A673 (cell line): ENCODE results near the gene GPR62. TPM values are rescaled to one million over a fixed set of nuclear protein-coding genes. Genes with fewer than 3 reads are reported as not detected.

ENCODE experiments used
- BruUV-seq: library from RNA; stranded (reverse); fragments of 400-500 nt; replicated peaks from 2 replicates; lab custom pipeline; 2021; lab: Mats Ljungman, UMichigan
- CTCF ChIA-PET: fragments of 300-600 bp; sonication (Branson Sonifier 250); formaldehyde crosslinking; loops from one replicate; lab custom pipeline; 2022; ENCODE audit warnings: antibody characterized with exemption; lab: Charles Lee
- POLR2A ChIA-PET: fragments of 300-600 bp; sonication (Branson Sonifier 250); formaldehyde crosslinking; loops from one replicate; lab custom pipeline; 2022; ENCODE audit warnings: antibody characterized with exemption; ENCODE audit not compliant: low non-redundant PET; lab: Charles Lee
- DNase-seq: peaks from one replicate; pipeline ENCODE4 v3.0.0-alpha.2; 2015; ENCODE audit warnings: low spot score
- H3K27ac ChIP-seq: fragments of 200-600 bp; sonication (generic); 2 replicates; pipeline ENCODE4 v1.5.1; 2016; ENCODE audit warnings: mixed run types, low read depth, mild to moderate bottlenecking, mixed read lengths, antibody characterized with exemption, low read length; ENCODE audit not compliant: poor library complexity, severe bottlenecking
- H3K27me3 ChIP-seq: fragments of 200-600 bp; sonication (generic); replicated peaks from 2 replicates; pipeline ENCODE4 v1.6.1; 2017; ENCODE audit warnings: mixed run types, low read depth, mild to moderate bottlenecking, mixed read lengths, antibody characterized with exemption, low read length; ENCODE audit not compliant: insufficient read depth, poor library complexity
- H3K36me3 ChIP-seq: fragments of 200-600 bp; sonication (generic); 2 replicates; pipeline ENCODE4 v1.6.1; 2016; ENCODE audit warnings: mixed run types, mild to moderate bottlenecking, mixed read lengths, antibody characterized with exemption, low read length; ENCODE audit not compliant: insufficient read depth, poor library complexity, severe bottlenecking
- H3K4me1 ChIP-seq: fragments of 200-600 bp; sonication (generic); 2 replicates; pipeline ENCODE4 v1.6.1; 2017; ENCODE audit warnings: mixed run types, mild to moderate bottlenecking, mixed read lengths, antibody characterized with exemption, low read length; ENCODE audit not compliant: insufficient read depth, poor library complexity, severe bottlenecking
- H3K4me3 ChIP-seq: fragments of 200-600 bp; sonication (generic); 2 replicates; pipeline ENCODE4 v1.5.1; 2016; ENCODE audit warnings: low read depth, mixed run types, mild to moderate bottlenecking, mixed read lengths, low read length; ENCODE audit not compliant: poor library complexity, severe bottlenecking
- H3K9me3 ChIP-seq: fragments of 200-600 bp; sonication (generic); 2 replicates; pipeline ENCODE4 v1.6.1; 2016; ENCODE audit warnings: mixed run types, low read depth, mild to moderate bottlenecking, mixed read lengths, antibody characterized with exemption, low read length; ENCODE audit not compliant: poor library complexity, severe bottlenecking
- EZH2 ChIP-seq: fragments of 200-600 bp; sonication (generic); IDR thresholded peaks from 2 replicates; pipeline ENCODE4 v1.6.1; 2017; ENCODE audit warnings: borderline replicate concordance, low read depth, mild to moderate bottlenecking, mixed read lengths, antibody characterized with exemption, low read length; ENCODE audit not compliant: poor library complexity, severe bottlenecking
- intact Hi-C: fragments of 100-400 bp; cut with micrococcal nuclease; formaldehyde crosslinking; loops from one replicate; pipeline ENCODE4 v1.10.0; 2022; ENCODE audit not compliant: unreplicated experiment
- total RNA-seq: library from RNA; stranded (reverse); gene quantifications from 2 replicates; pipeline ENCODE4 v1.2.3, GENCODE V29; 2021
- TF ChIP-seq, protein P1 (sequence below): fragments of 300-800, 200-600 bp; sonication (generic); conservative IDR thresholded peaks from 2 replicates; pipeline ENCODE4 v1.5.1; 2017; ENCODE audit warnings: low read depth, mild to moderate bottlenecking, antibody characterized with exemption, low read length, moderate library complexity, mixed read lengths

The GPR62 gene
- total RNA-seq, 1 experiment from 2014 or later, result not detected

DNA sequence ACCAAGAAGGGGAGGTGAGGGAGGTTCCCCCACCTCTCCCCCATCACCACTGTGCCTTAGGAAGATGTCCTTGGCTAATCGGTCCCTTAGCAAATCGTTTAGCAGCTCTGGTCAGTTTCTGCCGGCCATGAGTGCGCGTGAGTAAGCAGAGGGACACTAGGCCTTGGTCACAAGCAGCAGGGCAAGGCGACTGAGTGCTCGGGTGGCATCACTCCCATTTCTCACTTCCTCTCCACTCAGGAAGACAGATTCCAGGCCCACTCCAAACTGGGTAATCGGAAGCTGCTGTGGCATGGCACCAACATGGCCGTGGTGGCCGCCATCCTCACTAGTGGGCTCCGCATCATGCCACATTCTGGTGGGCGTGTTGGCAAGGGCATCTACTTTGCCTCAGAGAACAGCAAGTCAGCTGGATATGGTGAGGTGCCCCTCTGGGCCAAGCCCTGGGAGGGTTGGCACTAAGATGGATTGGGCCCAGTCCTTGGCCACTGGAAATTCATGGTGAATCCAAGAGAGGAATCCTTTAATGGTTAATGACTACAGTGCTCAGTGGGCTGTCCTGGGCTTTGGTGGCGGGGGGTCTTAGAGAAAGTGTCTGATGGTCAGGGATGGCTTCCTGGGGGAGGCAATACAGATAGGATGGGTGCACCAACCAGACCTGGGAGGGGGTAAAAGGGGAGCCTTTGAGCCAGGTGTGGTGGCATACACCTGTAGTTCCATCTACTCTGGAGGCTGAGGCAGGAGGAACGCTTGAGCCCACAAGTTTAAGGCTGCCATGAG is 9.1 kb upstream of the GPR62 start:
- no TSS peak for BruUV-seq
- TF ChIP-seq, protein P1, sequence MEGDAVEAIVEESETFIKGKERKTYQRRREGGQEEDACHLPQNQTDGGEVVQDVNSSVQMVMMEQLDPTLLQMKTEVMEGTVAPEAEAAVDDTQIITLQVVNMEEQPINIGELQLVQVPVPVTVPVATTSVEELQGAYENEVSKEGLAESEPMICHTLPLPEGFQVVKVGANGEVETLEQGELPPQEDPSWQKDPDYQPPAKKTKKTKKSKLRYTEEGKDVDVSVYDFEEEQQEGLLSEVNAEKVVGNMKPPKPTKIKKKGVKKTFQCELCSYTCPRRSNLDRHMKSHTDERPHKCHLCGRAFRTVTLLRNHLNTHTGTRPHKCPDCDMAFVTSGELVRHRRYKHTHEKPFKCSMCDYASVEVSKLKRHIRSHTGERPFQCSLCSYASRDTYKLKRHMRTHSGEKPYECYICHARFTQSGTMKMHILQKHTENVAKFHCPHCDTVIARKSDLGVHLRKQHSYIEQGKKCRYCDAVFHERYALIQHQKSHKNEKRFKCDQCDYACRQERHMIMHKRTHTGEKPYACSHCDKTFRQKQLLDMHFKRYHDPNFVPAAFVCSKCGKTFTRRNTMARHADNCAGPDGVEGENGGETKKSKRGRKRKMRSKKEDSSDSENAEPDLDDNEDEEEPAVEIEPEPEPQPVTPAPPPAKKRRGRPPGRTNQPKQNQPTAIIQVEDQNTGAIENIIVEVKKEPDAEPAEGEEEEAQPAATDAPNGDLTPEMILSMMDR, result no peak
- TF ChIP-seq EZH2, result no peak
- Histone ChIP-seq H3K4me1 (peaks cover 6% of the 10 kb centered on the region), H3K27me3 (no peaks in the 10 kb centered on the region), H3K36me3 (no peaks in the 10 kb centered on the region), H3K27ac (no peak overlapping the region), H3K4me3 (no peak overlapping the region), H3K9me3 (no peaks in the 10 kb centered on the region)
- intact Hi-C loops, result no loop called here
- ChIA-PET CTCF (no interaction called here), POLR2A (no interaction called here)
- no peak for DNase-seq

DNA sequence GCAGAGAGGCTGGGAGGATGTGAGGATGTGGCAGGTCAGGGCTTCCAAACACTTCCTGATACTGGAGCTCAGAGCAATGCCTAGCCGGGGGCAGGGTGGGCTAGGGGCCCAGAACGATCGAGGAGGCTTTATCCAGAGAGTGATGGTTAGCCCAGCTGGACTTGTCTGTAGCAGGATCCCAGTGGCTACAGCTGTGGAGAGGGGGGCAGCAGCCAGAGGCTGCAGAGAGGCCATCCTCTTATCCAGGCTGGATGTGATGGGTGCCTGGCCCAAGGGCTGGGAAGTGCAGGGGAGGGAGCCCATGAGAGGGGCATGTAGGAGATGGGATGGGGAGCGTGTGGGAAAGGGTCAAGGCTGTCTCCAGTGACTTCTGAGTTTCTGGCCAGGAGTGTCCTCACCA is 8.4 kb upstream of the GPR62 start:
- CTCF ChIA-PET, result no interaction called here
- POLR2A ChIA-PET, result no interaction called here
- intact Hi-C loops, result no loop called here

DNA sequence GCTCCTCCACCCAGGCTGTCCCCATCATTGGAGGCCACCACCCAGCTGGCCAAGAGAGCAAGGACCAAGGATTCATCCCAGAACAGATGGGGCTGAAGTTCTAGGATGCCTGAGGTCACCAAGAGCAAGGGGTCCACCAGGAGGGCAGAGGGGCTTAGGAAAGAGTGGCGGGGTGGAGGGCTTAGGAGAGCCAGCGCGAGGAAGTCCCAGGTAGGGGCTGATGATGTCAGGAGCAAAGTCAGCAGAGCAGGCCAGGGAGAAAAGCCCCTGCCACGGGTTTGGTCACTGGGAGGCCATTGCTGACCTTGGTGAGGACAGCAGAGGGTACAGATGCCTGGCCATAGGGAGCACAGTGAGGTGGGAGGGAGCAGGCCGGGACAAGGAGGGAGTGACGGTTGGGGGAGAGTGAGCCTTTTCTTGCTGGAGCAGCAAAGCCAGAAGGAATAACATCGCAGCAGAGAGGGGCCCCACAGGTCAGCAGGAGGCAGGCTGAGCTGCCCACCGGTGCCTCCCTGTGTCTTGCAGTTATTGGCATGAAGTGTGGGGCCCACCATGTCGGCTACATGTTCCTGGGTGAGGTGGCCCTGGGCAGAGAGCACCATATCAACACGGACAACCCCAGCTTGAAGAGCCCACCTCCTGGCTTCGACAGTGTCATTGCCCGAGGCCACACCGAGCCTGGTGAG is 7.8 kb upstream of the GPR62 start:
- Histone ChIP-seq H3K9me3 (no peaks in the 10 kb centered on the region), H3K27ac (no peak overlapping the region), H3K36me3 (no peaks in the 10 kb centered on the region), H3K27me3 (no peaks in the 10 kb centered on the region), H3K4me1 (peaks cover 5% of the 10 kb centered on the region), H3K4me3 (no peak overlapping the region)
- no peak for TF ChIP-seq EZH2
- TF ChIP-seq, protein P1, result no peak
- intact Hi-C loops, result no loop called here
- DNase-seq, result no peak
- CTCF ChIA-PET, result no interaction called here
- POLR2A ChIA-PET, result no interaction called here
- no TSS peak for BruUV-seq

More for the DNA sequence above, 8.4 kb upstream of the GPR62 start:
- Histone ChIP-seq H3K27ac (no peak overlapping the region), H3K27me3 (no peaks in the 10 kb centered on the region), H3K9me3 (no peaks in the 10 kb centered on the region), H3K36me3 (no peaks in the 10 kb centered on the region), H3K4me3 (no peak overlapping the region), H3K4me1 (peaks cover 6% of the 10 kb centered on the region)
- TF ChIP-seq, protein P1, result no peak
- no peak for TF ChIP-seq EZH2
- DNase-seq, result no peak
- BruUV-seq, result no TSS peak
